ENCODE results near the gene WDR13.

DNA sequence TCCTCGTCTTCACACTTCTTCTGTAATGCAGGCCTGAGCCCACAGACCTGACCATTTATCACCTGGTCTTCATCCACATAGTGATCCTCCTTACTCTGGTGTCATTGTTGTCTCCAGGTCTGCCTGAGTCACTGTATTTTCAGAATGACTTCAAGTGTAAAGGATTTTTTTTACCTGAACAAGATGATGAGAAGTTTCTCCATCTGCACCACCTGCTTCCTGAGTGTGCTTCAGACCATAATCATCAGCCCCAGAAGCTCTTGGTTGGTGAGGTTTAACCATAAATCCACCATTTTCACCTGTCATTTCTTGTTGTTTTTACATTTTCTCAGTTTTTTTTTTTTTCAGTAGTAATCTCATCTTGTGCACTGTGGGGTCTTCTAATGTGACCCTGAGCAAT, 39.0 kb downstream of the WDR13 start:
- TF ChIP-seq, protein P1, sequence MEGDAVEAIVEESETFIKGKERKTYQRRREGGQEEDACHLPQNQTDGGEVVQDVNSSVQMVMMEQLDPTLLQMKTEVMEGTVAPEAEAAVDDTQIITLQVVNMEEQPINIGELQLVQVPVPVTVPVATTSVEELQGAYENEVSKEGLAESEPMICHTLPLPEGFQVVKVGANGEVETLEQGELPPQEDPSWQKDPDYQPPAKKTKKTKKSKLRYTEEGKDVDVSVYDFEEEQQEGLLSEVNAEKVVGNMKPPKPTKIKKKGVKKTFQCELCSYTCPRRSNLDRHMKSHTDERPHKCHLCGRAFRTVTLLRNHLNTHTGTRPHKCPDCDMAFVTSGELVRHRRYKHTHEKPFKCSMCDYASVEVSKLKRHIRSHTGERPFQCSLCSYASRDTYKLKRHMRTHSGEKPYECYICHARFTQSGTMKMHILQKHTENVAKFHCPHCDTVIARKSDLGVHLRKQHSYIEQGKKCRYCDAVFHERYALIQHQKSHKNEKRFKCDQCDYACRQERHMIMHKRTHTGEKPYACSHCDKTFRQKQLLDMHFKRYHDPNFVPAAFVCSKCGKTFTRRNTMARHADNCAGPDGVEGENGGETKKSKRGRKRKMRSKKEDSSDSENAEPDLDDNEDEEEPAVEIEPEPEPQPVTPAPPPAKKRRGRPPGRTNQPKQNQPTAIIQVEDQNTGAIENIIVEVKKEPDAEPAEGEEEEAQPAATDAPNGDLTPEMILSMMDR (IDR thresholded peaks at IDR 0.05) = no peak
- TF ChIP-seq POLR2A (IDR thresholded peaks at IDR 0.05) = no peak

Measured in uterus (tissue), 2 donors.